ENCODE results near the gene CD96.

The CD96 gene

GRCh38 chr3:111681661-111682426, 139.8 kb downstream of the CD96 start:
- no peak for DNase-seq

DNA sequence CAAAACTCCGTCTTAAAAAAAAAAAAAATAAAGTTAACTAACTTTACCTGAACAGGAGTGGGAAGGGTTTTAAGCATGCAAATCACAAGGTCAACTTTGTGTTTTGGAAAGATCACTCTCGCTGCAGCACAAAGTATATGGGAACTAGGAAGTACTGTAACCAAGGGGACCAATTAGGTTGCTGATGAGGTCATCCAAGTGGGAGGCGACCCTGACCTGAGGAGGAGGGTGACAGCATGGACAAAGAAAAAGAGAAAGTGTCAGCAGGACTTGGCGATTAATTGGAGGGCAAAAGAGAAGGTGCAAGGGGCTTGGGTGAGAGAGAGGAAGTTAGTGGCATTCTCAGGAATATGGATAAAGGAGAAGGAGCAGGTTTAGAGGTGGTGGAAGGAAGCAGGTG, 142.6 kb downstream of the CD96 start:
- DNase-seq, result no peak

DNA sequence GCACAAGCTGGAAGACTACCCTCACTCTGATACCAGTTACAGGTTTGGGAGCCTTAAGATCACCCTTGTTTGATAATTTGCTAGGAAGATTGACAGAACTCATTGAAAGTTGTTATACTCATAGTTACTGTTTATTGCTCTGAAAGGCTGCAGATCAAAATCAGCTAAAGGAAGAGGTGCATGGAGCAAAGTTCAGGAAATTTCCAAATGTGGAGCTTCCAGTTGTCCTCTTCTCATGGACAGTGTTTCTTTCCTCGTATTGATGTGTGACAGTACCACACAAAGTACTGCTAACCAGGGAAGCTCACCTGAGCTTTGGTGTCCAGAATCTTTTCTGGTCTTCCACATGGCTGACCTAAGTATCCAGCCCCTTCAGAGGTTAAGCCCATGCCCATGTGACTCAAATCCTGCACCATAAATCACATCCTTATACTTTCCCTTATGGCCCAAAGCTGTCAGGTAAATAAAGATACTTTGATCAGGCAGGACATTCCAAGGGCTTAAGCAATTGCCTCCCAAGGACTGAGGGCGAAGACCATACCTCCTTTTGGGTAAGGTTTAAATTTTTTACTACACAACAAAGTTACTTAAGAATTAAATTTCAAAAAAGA, 146.3 kb downstream of the CD96 start:
- no peak for DNase-seq

DNA sequence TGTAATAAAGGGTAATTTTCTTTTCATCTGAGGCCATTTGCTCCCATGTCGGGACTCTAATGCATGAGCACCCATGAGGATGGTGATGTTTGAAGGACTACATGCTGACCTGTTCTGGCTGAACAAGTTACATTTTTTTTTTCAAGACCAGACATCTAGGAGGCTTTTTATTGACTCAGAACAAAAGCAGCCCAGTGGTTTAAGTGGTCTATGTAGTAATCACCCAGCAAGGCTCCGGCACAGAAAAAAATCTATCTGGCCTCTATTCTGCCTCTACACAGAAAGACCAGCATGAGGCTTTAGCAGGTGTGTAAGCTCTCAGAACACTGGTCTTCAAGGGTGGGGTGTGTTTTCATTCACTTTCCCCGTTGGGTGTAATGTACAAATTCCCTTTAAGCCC, 148.2 kb downstream of the CD96 start:
- no peak for DNase-seq

DNA sequence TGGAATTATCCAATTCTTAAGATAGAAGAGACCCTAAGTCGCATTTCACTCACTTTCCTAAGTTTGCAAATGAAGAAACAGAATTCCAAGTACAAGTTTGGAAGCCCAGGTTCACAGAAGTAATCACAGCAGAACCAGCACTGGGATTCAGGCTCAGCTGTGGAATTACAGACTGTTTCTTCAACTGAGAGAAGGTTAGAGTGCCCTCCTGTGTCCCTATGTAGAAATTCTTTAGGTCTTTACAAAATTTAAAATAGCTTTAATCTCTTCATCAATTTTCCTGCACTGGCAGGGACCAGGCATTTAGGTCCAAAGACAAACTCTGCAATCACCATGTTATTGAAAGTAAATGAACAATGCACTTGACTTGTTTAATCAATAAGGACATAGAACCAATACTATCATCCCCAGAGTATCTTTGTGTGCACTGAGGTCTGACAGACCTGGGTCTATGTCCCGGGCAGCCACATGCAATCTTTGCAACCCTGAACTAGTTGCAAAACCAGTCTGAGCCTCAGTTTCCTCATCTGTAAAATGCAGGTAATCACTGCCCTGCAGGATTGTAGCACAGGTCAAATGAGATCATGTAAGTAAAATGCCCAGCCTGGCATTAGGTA, 149.4 kb downstream of the CD96 start:
- DNase-seq, result no peak

GRCh38 chr3:111692593-111693552, 150.9 kb downstream of the CD96 start:
- no peak for DNase-seq

- no peak for DNase-seq
Measured at GRCh38 chr3:111694471-111694870, 152.5 kb downstream of the CD96 start.

DNA sequence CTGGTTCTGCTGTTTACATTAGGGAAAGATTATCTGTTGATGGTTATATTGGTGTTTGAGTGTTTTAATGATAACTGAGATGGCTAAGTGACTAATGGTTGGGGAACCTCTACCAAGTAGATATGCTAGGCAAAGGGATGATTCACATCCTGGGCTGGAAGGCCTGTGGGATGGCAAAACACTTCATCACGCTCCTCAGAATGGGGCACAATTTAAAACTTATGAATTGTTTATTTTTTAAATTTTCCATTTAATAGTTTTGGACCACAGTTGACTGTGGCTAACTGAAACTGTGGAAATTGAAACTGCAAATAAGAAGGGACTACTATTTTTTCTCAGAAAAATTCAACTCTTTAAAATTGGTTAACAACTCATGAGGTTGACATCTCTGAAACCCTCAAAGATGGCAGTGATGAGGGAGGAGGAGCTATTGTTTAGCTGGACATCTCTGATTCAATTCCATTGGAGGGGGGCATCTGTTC, 153.7 kb downstream of the CD96 start:
- no peak for DNase-seq

- no peak for DNase-seq
Measured at GRCh38 chr3:111700054-111700453, 158.1 kb downstream of the CD96 start.

DNA sequence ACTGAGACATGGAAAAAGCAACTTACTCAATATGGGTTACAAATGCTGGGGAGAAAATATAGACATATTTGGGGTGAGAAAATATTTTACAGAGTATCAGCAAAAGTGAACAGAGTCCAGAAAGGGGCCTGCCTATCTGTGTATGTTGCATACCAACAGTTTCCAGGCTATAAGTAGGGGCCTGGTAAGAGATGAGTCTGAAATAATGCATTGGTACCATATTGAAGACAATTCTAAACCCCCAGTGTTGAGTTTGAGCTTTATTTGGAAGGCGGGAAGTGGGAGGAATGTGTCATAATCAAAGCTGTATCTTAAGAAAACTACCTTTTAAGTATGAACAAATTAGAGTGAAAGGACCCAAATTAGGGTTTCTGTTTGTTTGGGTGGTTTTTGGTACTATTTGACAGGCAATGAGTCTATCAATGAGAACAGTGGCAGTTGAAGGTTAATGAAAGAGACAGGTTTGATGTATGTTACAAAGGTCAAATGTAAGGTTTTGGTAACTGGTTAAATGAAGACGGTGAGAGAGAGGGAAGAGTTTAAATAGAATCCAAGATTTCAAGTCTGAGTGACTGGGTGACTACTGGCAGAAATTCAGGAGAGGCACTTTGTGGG, 159.4 kb downstream of the CD96 start:
- no peak for DNase-seq

Measured in NCI-H1048 (cell line).